ENCODE results near the gene ALK.

ALK gene

DNA sequence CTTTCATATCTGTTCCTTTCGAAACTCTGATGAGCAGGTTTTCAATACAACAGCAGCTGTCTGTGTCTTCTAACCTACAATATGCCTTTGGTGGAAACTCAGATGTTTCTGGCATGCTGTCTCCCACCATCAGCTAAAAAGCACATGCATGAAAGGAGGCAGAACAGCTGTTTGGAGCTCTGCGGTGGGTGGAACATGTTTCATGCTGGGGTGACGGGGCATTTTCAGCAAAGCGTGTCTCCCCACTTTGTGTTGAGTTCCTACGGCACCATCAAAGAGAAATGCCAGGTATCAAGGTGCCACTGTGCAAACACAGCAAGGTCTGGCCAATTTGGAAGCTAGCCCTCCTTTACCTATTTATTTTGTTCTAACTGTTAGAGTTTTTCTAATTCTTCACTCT lies 516.1 kb downstream of the ALK start:
- DNase-seq (ENCODE audit: low read depth): no peak

DNA sequence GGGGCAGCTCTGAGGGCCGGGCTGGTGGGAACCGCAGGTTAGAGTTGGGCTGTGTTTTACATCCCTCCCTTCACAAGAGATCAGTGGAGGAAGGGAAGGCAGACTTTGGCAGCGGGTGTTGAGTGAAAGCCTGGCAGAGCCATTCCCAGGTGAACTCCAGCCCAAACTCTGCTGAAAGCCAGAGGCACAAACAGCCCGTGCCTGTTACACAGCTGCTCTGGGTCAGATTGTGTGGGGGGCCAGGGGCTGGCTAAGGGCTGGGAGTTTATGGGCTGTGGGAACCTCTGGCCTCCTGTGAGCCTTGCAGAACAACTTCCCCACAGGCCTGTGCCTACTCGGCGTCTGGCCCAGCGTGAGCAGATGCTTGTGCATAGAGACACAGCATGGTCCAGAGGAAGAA lies 519.4 kb downstream of the ALK start:
- no peak for DNase-seq (ENCODE audit: low read depth)

DNA sequence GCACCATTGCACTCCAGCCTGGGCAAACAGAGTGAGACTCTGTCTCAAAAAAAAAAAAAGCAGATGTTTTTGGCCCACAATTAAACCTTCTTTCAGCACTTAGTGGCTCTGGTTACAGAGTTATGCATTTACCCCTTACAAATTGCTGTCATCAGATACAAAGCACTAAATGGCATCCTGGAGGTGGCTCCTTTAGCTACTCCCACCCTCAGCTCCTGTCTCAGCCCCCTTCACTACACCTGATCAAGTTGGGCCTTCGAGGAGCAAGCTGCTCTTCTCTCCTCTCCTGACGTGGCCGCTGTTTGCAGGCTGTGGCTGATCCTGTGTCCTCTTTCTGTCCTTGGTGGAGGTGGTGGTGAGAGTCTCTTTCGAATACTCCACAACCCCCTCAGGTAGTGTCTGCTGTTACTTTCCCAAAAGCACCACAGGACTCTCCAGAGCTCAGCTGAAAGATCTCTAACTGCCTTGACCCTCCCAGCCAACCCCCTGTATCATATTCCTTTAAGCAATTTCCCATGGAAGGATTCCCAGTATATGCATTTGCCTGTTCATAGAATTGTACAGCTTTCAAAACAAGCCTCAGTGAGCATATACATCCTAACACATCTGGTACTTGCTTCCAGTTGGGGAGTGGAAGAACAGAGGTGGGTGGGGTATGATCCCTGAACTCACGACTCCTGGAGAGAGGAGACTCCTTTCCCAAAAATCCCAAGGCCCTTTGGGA lies 520.3 kb downstream of the ALK start:
- no peak for DNase-seq (ENCODE audit: low read depth)

DNA sequence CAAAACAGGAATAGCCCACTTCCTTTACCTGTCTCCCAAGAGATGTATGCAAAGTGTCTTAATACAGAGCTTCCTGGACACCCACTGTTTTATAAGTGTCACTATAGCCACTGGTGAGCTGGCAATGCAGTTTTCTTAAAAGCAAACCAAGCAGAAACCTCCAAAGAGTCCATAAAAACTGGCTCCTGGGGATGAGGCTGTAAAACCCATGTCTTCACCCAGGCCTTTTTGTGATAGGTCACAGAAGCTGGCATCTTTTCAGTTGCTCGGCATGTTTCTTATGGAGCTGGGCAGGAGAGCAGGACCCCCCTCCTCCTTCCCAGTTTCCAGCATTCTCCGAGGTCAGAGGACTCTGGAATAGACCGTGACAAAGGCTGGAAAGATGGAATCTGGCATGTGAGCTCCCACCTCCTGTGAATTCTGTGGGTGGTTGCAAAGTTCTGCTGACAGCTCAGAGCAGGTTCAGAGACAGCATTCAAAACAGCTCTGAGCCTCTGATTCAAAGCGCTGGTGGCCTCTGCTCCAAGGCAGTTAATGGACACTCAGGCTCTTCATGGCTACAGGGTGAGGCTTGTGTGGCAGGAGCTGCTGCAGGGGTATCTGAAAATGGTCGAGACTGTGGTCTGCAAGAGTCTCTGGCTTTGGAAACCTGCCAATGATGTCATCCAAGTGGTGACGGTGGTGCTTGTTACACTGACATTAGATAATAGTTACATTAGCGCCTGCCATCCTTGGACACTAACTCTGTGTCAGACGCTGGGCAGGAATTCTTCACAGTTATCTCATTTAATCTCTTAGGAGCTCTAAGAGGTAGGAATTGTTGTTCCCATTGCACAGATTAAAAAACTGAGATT lies 522.8 kb downstream of the ALK start:
- no peak for DNase-seq (ENCODE audit: low read depth)

DNA sequence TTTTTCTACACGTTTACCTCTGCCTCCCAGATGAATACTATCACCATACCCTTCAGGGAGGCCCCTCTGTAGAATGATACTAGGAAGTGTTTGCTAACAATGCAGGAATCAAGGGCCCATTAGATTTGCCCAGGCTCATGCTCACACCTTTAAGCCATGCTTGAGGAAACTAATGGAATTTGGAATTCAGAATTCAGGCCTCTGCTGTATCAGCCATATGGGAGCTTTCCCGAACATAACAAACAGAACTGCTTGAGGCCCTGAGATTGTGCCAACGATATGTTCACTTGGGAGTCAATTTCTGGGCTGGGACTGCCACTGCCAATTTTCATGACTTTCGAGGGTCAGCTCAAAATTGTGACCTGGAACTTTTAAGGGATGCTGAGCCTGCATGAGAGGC lies 523.7 kb downstream of the ALK start:
- DNase-seq (ENCODE audit: low read depth): no peak

DNA sequence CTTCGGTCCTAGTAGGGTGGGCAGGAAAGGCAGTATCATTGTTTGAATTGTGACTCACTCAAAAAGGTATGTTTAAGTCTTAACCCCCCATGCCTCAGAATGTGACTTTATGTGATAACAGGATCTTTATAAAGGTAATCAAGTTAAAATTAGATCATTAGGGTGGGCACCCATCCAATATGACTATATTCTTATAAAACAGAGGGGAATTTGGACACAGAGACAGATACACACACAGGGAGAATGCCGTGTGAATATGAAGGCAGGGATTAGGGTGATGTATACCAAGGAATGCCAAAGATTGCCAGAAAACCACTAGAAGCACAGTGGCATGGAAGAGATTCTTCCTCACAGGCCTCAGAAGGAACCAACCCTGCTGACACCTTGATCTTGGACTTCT lies 524.3 kb downstream of the ALK start:
- DNase-seq (ENCODE audit: low read depth): no peak

DNA sequence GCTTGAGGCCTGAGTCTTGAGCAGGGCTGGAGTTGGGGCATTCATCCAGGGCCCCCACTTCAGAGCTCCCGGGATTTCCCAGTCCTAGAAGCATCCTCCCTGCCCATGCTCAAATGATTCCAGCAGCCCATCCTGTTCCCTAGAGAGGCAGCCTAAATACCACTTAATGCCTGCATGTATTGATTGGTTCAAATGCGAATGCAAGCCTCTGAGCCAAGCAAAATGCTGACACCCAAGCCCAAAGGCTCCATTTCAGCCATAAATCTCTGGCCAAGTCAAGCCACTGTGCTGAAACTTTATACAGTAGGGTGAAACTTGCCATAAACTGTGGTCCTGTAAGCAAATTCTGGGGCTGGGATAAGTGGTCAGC lies 526.4 kb downstream of the ALK start:
- DNase-seq (ENCODE audit: low read depth): no peak

DNA sequence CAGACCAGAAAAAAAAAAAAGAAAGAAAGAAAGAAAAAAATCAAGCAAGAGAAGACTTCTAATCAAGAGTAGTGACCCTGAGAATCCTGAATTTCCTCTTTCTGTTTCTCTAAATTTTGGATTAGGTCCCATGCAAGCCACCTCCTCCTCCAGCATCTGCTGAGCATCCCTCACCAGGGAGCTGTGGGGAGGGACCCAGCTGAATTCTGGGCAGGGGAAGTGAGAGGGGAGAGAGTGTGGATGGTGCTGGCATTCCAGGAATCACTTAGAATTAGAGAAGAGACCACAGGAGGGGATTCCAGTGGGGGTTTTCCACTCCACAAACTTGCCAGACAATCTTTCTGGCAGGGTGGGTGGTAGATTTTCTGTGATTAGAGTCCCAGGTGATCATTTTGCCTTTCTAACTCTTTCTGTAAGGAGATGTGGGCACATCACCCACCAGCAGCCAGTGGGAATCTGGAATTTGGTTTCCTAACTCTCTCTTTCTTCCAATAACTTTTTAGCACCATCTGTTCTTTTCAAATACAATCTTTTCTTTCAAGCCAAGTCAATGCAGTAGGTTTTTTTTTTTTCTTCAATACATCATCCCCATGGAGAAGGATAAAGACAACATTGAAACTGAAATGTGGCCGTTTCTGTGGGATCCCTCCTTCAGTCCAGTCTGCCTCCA lies 526.9 kb downstream of the ALK start:
- no peak for DNase-seq (ENCODE audit: low read depth)

DNA sequence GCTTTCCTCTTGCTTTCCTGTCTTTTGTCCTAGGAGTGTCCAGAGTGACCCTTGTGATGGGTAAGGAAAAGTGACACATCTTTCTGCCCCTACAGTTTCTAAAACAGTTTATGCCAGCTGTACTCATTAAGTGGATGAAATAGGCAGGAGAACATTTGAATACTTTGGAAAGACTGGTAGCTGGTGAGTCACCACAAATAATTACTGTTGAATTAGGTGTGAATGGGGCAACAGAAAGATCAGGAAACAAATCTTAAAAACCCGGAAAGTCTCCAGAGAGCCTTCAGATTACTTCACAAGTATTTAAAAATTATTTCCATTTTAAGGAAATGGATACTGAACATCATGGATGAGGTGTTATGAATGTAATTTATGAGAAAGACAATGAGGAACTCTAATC lies 527.7 kb downstream of the ALK start:
- no peak for DNase-seq (ENCODE audit: low read depth)

DNA sequence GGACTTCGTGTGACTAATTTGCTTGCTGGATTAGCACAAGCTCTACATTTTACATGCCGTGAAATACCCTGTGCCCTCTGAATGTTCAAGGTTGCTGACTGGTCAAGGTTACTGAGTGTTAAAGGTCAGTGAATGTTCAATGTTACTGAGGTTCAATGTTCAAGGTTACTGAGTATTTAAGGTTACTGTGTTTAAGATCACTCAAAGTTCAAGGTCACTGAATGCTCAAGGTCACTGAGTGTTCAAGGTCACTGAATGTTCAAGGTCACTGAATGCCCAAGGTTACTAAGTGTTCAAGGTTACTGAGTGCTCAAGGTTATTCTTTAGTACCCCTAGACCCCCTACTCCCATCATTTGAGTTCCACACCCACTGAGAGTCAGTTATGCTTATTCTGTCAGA lies 528.6 kb downstream of the ALK start:
- no peak for DNase-seq (ENCODE audit: low read depth)

DNA sequence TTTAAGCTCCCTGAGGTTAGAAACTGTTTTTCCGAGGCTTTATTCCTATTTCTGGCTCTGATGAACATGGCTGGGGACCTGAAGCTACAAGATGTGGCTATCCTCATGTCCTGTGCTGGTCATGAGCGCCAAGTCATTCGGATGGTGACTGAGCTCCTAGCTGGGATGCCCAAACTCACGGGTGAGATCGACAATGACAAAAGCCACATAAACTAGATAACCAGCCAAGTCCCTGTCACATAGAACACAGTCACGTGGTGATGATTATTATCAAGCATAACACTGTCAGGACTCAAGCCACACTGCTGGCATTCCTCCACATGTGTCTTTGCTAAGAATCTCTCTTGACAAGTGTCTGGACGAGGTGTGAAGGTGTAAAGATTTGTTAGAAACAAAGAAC lies 531.2 kb downstream of the ALK start:
- no peak for DNase-seq (ENCODE audit: low read depth)

DNA sequence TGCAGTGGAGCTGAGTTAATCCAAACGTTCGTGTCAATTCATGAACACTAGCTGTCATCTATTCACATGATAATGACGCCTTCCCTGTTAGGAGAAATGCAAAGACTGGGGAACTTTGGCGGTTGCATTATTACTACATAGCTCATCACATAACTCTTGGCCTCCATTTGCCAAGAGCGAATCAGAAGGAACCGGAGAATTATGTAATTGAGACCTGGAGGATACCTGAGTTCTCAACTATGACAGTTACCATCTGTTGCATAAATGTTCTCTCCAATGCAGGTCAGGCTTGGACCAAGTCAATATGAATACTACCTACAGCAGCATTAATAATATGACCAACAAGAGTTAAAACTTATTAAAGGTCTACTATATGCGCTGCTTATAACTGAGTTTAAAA lies 531.7 kb downstream of the ALK start:
- no peak for DNase-seq (ENCODE audit: low read depth)

DNA sequence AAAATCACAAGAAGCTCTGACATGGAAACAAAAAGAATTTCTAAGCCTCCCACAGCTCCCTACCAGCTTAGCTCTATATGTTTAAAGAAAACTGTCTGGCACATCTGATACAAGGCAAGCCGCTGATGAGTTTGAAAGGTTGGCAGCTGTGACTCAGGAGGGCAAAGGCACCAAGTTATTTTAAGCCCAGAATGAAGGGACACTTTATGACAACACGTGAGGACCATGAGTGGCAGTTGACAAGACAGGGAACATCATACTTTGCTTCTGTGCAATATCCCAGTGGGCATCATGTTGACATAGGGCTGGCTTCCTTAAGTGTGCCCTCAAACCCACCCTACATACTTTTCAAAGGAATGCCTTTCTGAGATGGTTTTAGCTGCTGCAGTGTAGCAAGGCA lies 533.3 kb downstream of the ALK start:
- no peak for DNase-seq (ENCODE audit: low read depth)

DNA sequence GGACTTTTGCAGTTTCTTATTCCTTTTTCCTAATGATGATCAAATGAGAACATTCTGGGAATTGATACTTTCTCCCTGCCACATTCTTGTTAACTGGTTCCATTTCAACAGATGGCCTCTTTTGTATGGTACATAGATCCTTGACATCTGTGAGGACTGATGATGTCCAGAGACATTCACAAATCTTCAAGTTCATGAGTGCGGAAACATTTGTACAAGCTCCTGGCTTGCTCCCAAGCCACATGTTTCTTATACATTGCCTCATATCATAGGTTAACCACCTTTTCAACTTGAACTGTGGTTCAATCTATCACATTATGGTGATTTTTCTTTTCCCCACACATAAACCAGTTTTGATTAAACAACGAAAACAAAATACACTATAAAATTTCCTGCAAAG lies 538.9 kb downstream of the ALK start:
- no peak for DNase-seq (ENCODE audit: low read depth)

DNA sequence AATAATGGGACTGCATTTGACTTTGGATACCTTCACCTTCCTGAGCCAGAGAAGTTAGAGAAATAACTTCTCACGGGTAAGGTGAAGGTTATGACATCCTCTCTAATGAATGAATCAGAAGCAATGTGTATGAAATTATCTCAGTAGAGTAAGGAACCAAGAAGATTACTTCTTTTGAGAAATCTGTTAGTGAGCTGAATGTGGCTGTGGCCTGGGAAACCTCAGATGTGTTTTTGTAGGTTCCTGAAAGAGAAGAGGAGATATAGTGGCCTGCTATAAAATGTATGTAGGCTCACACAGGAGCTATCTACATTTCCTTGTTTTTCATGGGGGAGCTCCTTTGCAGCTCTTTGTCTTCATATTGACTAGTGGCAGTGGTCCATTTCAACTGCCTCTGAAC lies 543.6 kb downstream of the ALK start:
- DNase-seq (ENCODE audit: low read depth): no peak

DNA sequence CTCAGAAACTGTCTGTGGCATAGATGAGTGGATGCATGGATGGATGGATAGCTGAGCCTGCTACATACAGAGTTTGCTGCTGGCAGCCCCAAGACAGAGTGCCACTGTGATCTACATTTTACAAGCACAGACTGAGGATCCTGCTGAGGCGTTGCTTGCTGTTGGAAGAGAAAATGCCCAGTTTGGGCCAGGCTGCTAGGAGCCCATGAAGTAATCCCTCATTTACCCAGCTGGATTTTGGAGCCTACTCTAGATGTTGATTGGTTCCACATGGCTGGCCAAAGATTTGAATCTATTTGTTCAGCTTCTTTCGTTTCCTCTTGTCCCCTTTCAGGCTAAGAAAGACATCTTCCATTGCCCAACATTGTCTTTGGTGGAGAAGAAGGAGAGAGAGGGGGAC lies 544.8 kb downstream of the ALK start:
- no peak for DNase-seq (ENCODE audit: low read depth)

DNA sequence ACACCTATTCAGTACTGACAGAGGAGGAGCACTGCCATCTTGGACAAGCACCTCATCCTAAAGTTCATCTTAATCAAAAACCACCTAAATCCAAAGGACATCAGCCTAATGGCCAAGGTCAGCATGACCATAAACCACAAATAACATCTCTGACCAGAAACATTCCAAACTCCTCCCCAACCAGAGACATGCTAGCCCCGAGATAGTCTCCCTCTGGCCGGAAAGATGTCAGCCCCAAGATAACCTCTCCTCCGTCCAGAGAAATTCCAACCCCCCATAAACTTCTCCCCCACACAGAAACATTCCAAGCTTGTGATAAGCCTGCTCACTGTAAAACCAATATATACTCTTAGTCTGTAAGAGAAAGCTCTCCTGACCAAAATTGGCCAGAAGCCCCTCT lies 545.5 kb downstream of the ALK start:
- DNase-seq (ENCODE audit: low read depth): no peak

DNA sequence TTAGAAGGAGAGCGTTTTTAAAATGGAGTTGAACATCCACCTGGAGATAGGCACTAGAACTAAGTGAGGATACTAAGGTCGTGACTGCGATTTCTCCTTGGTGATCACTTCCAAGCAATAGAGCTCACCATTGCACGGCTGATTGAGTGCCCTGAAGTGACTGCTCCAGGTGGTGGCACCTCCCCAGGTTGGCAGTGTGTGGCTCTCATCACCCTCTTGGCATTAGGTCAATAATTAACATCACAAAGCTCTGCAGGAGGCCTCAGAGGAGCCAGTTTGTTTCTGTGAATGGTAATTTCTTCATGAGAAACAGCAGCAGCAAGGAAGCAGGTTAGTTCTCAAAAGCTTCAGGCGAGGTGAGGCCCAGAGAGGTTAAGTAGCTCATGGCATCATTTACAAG lies 546.6 kb downstream of the ALK start:
- DNase-seq (ENCODE audit: low read depth): no peak

DNA sequence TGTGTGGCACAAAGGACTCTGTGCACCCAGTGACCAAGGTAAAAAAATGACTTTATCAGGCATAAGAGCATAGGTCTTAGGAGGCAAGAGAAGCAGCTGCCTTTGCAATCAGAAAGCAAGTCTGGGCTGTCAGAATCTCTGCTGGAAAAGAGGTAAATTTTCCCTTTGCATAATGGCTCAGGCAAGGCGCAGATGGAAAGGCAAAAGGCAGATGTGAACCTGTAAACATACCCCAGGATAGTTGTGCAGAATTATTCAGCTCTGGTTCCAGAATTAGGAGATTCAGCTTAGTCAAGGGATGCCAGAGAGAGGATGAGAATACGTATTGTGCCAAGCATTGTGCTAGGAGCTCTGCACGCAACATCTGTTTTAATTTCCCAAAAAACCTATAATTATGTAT lies 547.5 kb downstream of the ALK start:
- no peak for DNase-seq (ENCODE audit: low read depth)

DNA sequence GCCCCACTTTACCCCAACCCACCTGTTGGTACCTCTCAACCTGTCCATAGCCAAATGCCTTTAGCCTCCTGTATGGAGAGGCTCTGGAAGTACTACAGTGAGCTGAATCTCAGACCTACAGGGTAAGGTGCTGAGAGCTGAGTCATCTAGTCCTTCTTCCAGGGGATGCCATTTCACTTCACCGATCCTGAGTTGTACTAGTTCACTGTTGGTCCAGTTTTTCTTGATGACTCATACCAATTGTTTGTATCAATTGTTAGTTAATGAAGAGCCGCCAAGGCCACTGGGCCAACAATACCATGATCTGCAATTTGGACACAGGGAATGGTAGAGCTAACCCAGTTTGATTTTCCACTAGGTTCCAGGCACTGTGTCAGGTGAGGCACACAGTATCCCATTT lies 549.2 kb downstream of the ALK start:
- no peak for DNase-seq (ENCODE audit: low read depth)

DNA sequence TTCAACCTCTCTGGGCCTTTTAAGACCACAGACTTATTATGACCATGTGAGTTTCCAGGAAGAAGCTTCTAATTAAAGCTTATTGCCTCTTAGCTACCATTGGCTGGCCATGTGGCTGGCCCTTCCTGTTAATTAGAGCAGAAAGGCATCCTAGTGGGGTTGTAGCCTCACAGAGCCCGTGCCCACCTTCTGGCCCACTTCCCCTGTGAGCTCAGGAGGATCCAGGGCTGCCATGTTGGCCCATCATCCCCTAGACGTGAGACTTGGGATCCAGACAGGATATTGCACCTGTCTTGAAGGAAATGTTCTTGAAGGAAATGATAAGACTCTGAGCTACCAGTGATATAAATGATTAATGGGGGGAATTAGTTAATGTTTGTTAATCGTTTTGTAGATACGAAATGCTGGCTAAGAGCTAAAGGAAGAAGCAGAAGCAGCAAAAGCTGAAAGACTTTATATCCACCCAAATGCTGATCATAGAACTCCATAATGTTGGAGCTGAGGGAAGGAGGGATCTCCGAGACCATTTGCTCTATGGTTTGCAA lies 550.7 kb downstream of the ALK start:
- no peak for DNase-seq (ENCODE audit: low read depth)

DNA sequence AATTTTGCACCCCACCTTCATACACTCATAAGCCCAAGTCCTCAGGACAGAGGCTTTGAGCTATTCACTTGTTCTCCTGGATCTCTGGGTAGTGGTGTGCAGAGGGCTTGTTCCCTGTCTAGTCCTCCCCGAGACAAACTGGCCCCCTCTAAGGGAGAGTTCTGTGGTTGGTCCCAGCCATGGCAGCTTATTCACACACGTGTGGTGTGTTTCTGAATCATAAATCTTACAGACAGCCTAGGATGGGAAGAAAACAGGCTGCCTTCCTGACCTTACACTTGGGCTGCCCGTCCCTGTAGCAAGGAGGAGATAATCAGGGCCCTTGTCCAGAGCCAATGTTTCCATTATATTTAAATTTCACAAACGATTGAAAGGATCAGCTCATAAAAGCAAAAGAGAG lies 551.2 kb downstream of the ALK start:
- no peak for DNase-seq (ENCODE audit: low read depth)

DNA sequence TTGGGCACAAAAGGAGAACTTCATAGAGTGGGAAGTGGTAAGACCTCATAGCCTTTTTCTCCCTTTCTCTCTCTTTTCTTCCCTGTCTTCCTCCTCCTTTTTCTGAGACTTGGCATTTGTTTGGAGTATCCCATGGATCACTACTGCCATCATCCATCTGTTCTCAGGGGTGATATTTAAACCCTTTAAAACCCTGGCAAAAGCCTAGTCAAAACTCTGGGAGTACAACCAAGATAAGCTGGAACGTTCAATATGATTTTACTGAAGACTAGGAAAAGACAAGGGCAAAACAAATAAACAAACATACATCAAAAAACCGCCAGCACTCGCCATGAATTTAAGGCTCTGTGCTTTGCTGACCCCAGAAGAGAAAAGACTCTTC lies 552.7 kb downstream of the ALK start:
- DNase-seq (ENCODE audit: low read depth): no peak

Measured in fibroblast of gingiva (primary cell).